ENCODE data around the gene GREB1L. TPM values are rescaled to one million over a fixed set of nuclear protein-coding genes. Genes with fewer than 3 reads are reported as not detected.

The GREB1L gene
- total RNA-seq, 1 donor from 2014 or later: 8.6 TPM

DNA sequence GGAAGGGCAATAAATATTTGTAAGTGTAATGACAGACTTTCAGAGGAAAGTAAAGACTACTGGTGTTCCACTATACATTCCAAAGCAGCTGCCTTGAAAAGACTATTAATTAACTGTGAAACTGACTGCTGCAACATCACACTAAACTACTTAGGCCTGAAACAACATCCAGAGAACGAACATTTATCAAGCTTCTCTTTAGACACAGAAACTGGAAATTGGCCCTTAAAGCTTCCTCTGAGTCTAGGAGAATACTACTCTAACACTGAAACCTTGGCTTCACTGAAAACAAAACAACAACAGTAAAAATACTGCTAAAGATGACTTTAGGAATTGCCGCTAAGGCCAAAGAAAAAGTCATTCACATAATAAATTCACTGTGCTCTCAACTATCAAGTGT is 283.9 kb downstream of the GREB1L start:
- Mint-ChIP-seq H3K36me3 (ENCODE audit: insufficient read depth) (peaks cover 16% of the 10 kb centered on the region), H3K27ac (no peak overlapping the region), H3K27me3 (no peaks in the 10 kb centered on the region), H3K4me3 (ENCODE audit: low read depth) (no peak overlapping the region), H3K9me3 (ENCODE audit: low read depth) (no peaks in the 10 kb centered on the region), H3K4me1 (ENCODE audit: low read depth) (peaks cover 24% of the 10 kb centered on the region)
- DNase-seq (ENCODE audit: low spot score, unreplicated experiment): no peak
- TF ChIP-seq, protein P1, sequence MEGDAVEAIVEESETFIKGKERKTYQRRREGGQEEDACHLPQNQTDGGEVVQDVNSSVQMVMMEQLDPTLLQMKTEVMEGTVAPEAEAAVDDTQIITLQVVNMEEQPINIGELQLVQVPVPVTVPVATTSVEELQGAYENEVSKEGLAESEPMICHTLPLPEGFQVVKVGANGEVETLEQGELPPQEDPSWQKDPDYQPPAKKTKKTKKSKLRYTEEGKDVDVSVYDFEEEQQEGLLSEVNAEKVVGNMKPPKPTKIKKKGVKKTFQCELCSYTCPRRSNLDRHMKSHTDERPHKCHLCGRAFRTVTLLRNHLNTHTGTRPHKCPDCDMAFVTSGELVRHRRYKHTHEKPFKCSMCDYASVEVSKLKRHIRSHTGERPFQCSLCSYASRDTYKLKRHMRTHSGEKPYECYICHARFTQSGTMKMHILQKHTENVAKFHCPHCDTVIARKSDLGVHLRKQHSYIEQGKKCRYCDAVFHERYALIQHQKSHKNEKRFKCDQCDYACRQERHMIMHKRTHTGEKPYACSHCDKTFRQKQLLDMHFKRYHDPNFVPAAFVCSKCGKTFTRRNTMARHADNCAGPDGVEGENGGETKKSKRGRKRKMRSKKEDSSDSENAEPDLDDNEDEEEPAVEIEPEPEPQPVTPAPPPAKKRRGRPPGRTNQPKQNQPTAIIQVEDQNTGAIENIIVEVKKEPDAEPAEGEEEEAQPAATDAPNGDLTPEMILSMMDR (IDR thresholded peaks at IDR 0.05; ENCODE audit: unreplicated experiment): no peak

DNA sequence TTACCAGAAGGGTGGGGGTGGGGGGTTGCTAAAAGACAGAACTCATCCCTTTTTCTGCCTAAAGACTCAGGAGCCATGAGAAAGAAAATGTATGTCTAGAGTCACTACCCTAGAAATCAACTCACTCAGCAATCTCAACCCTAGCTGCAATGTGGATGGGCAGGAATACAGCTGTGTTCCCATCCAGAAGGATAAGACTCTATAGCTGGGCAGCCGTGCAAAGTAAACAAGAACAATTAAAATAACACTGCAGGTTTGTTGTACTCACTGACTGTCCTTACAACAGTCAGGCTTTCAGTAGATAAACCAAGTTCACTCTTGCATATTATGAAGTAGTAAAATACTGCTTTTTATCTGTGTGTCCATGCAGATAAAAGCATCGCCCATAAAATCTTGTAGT is 284.4 kb downstream of the GREB1L start:
- Mint-ChIP-seq H3K27ac (no peak overlapping the region), H3K27me3 (no peaks in the 10 kb centered on the region), H3K4me3 (ENCODE audit: low read depth) (no peak overlapping the region), H3K9me3 (ENCODE audit: low read depth) (no peaks in the 10 kb centered on the region), H3K4me1 (ENCODE audit: low read depth) (peaks cover 24% of the 10 kb centered on the region), H3K36me3 (ENCODE audit: insufficient read depth) (peaks cover 17% of the 10 kb centered on the region)
- DNase-seq (ENCODE audit: low spot score, unreplicated experiment): no peak
- TF ChIP-seq, protein P1 (IDR thresholded peaks at IDR 0.05; ENCODE audit: unreplicated experiment): no peak

DNA sequence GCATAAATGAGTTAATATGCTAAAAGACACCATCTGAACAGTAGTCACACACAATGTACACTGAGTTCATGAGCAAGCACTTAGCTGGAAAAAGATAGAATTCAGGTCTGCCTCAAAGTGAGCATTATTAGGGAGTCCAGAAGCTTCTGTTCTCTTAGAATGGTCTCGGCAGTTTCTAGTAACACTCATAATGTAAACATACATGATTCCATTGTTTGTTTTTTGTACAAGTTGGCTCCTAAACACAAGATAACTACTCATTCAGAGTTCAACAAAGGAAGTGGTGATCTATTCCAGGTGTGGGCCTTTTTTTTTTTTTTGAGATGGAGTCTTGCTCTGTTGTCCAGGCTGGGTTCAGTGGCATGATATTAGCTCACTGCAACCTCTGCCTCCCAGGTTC is 292.3 kb downstream of the GREB1L start:
- Mint-ChIP-seq H3K4me1 (ENCODE audit: low read depth) (peaks cover 1% of the 10 kb centered on the region), H3K36me3 (ENCODE audit: insufficient read depth) (peaks cover 30% of the 10 kb centered on the region), H3K27me3 (no peaks in the 10 kb centered on the region), H3K9me3 (ENCODE audit: low read depth) (no peaks in the 10 kb centered on the region), H3K4me3 (ENCODE audit: low read depth) (no peak overlapping the region), H3K27ac (no peak overlapping the region)
- DNase-seq (ENCODE audit: low spot score, unreplicated experiment): no peak
- TF ChIP-seq, protein P1 (IDR thresholded peaks at IDR 0.05; ENCODE audit: unreplicated experiment): no peak

DNA sequence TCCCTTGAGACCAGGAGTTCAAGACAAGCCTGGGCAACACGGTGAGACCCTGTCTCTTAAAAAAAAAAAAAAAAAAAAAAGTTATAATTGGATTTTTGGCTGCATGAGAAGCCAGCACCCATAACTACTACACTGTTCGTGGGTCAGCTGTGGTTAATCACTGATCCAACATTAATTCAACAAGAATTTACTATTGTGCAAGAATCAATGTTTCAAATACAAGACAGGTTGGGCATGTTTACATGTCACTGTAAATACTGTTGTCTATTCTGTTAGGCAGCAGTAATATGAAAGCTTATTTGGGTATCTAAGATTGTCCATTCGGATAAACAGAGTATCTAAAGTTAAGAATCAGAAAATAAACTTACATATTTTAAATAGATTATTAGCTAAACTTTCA is 296.2 kb downstream of the GREB1L start:
- H3K9me3 Mint-ChIP-seq (ENCODE audit: low read depth): no peaks in the 10 kb centered on the region
- H3K27me3 Mint-ChIP-seq: no peaks in the 10 kb centered on the region
- DNase-seq (ENCODE audit: low spot score, unreplicated experiment): no peak
- no peak overlapping the region for H3K4me3 Mint-ChIP-seq (ENCODE audit: low read depth)
- peaks cover 4% of the 10 kb centered on the region for H3K4me1 Mint-ChIP-seq (ENCODE audit: low read depth)
- peaks cover 20% of the 10 kb centered on the region for H3K36me3 Mint-ChIP-seq (ENCODE audit: insufficient read depth)
- no peak overlapping the region for H3K27ac Mint-ChIP-seq
- TF ChIP-seq, protein P1 (IDR thresholded peaks at IDR 0.05; ENCODE audit: unreplicated experiment): no peak

DNA sequence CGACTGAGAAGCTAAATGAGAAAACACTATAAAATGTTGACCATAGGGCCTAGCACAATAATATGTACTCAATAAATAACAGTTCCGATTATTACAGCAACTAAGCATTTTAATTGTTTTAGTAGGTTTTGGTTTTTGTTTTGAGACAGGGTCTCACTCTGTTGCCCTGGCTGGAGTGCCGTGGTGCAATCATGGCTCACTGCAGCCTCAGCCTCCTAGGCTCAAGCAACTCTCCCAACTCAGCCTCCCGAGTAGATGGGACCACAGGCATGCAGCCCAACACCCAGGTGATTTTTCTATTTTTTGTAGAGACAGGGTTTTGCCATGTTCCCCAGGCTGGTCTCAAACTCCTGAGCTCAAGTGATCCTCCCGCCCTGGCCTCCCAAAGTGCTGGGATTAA is 304.4 kb downstream of the GREB1L start:
- Mint-ChIP-seq H3K36me3 (ENCODE audit: insufficient read depth) (peaks cover 24% of the 10 kb centered on the region), H3K4me3 (ENCODE audit: low read depth) (no peak overlapping the region), H3K27ac (no peak overlapping the region), H3K4me1 (ENCODE audit: low read depth) (peaks cover 6% of the 10 kb centered on the region), H3K27me3 (no peaks in the 10 kb centered on the region), H3K9me3 (ENCODE audit: low read depth) (no peaks in the 10 kb centered on the region)
- TF ChIP-seq, protein P1 (IDR thresholded peaks at IDR 0.05; ENCODE audit: unreplicated experiment): no peak
- DNase-seq (ENCODE audit: low spot score, unreplicated experiment): no peak
